ENCODE data around the gene ZFYVE27. TPM values are rescaled to one million over a fixed set of nuclear protein-coding genes. Genes with fewer than 3 reads are reported as not detected.

ZFYVE27 gene
- total RNA-seq, 2 experiments from 2014 or later = 24.0 to 33.0 TPM

GRCh38 chr10:97713826-97714400, 23.0 kb upstream of the ZFYVE27 start:
- ChIA-PET CTCF (ENCODE audit: unreplicated experiment) (no interaction called here), POLR2A (no interaction called here)
- no peaks in the 10 kb centered on the region for H3K9me3 ChIP-seq (ENCODE audit: low read length)
- H2AFZ ChIP-seq (ENCODE audit: low read length) = peak overlapping the region; percentile 58; the same call in 1 of the 2 replicates
- H3K36me3 ChIP-seq (ENCODE audit: insufficient read depth, low read length) = no peaks in the 10 kb centered on the region
- no TSS peak for BruUV-seq (replicated peaks)
- no peaks in the 10 kb centered on the region for H3K79me2 ChIP-seq (ENCODE audit: insufficient read depth, low read depth, low read length)
- peak overlapping the region; percentile 81 for H3K4me2 ChIP-seq (ENCODE audit: low read length)
- H3K4me3 ChIP-seq (ENCODE audit: low read depth, low read length, poor library complexity, severe bottlenecking) = peak overlapping the region; percentile 62
- DNase-seq (ENCODE audit: low spot score) = peak; percentile 70
- no peaks in the 10 kb centered on the region for H4K20me1 ChIP-seq (ENCODE audit: insufficient read depth, low read length)
- no peak overlapping the region for H3K27ac ChIP-seq (ENCODE audit: low read depth, low read length, poor library complexity, severe bottlenecking)
- no peaks in the 10 kb centered on the region for H3K9me2 ChIP-seq (ENCODE audit: insufficient read depth, low read length)
- H3K4me1 ChIP-seq (ENCODE audit: insufficient read depth, low read length, poor library complexity, severe bottlenecking) = no peaks in the 10 kb centered on the region
- TF ChIP-seq CTCF (conservative IDR thresholded peaks at IDR 0.05; ENCODE audit: low read length) = peak; percentile 58; the same call in 1 of the 2 replicates
- TF ChIP-seq EZH2phosphoT487 (IDR thresholded peaks at IDR 0.05; ENCODE audit: borderline replicate concordance, low read depth, low read length) = 0 out of 2 replicates have a peak, but pooled peaks have one; percentile 48
- intact Hi-C loops (cut with micrococcal nuclease; ENCODE audit: unreplicated experiment) = no loop called here

- no peaks in the 10 kb centered on the region for H3K4me1 ChIP-seq (ENCODE audit: insufficient read depth, low read length, poor library complexity, severe bottlenecking)
- intact Hi-C loops (cut with micrococcal nuclease; ENCODE audit: unreplicated experiment) = no loop called here
- no peaks in the 10 kb centered on the region for H4K20me1 ChIP-seq (ENCODE audit: insufficient read depth, low read length)
- peak overlapping the region; percentile 62 for H3K4me3 ChIP-seq (ENCODE audit: low read depth, low read length, poor library complexity, severe bottlenecking)
- no peaks in the 10 kb centered on the region for H3K36me3 ChIP-seq (ENCODE audit: insufficient read depth, low read length)
- no peak overlapping the region for H3K27ac ChIP-seq (ENCODE audit: low read depth, low read length, poor library complexity, severe bottlenecking)
- no peaks in the 10 kb centered on the region for H3K9me2 ChIP-seq (ENCODE audit: insufficient read depth, low read length)
- H3K79me2 ChIP-seq (ENCODE audit: insufficient read depth, low read depth, low read length) = no peaks in the 10 kb centered on the region
- no peaks in the 10 kb centered on the region for H3K9me3 ChIP-seq (ENCODE audit: low read length)
- TF ChIP-seq EZH2phosphoT487 (IDR thresholded peaks at IDR 0.05; ENCODE audit: borderline replicate concordance, low read depth, low read length) (no peak), CTCF (conservative IDR thresholded peaks at IDR 0.05; ENCODE audit: low read length) (no peak; the same call in 1 of the 2 replicates)
- peak overlapping the region; percentile 58; the same call in 1 of the 2 replicates for H2AFZ ChIP-seq (ENCODE audit: low read length)
- no peak for DNase-seq (ENCODE audit: low spot score)
- H3K4me2 ChIP-seq (ENCODE audit: low read length) = peak overlapping the region; percentile 81
- POLR2A ChIA-PET = no interaction called here
- CTCF ChIA-PET (ENCODE audit: unreplicated experiment) = no interaction called here
- no TSS peak for BruUV-seq (replicated peaks)
These were observed 22.3 kb upstream of the ZFYVE27 start for GRCh38 chr10:97714401-97715258.

Measured in OCI-LY7 (cell line).